Stimulated activated CD4-positive, alpha-beta T cell treated with anti-CD3 and anti-CD28 coated beads, Interleukin-1b, Interleukin-23, amount 100 ng/mL, for 1 hour (primary cell): ENCODE results near the gene ISYNA1.

Experiments
- DNase-seq, 2 donors: peaks; one replicate each; pipeline ENCODE4 v3.0.0-alpha.2; 2020; ENCODE audit warnings: low read depth in 2 of 2

Gene ISYNA1

DNA sequence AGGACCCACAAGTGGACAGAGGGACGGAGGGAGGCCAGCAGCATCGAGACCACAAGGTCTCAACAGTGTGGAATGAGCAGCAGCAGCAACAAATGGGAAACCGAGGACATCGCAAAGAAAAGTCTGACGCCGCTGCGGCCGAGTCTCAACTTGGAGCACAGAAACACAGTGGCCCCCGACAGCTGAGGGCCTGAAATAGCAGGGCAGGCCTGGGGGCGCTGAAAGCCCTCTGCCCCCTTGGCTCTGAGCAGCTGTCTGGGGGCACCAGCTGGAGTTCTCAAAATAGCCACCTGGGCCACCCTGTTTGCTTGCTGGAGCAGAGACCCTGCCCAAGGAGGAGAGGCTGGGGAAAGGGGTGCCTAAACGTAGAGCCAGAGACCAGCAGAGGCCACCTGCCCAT is 5.9 kb upstream of the ISYNA1 start:
- no peak for DNase-seq

- no peak for DNase-seq
Observed at GRCh38 chr19:18443406-18443805, 5.5 kb upstream of the ISYNA1 start.

DNA sequence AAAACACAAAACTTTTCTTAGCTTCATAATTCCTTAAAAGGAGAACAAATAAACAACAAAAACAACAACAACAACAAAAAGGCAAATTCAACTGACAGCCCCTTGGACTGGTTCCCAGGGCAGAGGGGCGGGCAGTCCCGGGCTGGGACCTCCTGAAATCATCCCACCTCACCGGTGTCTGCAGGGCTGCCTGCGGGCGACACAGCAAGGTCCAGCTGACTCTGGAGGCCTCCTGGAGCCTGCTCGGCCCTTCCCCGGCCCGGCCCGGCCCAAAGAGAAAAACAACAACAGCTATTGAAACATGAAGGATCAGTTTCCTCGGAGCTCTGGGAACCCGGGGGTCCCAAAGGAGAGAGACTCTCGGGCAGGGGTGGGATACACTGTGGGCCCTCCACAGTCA is 5.0 kb upstream of the ISYNA1 start:
- no peak for DNase-seq

DNA sequence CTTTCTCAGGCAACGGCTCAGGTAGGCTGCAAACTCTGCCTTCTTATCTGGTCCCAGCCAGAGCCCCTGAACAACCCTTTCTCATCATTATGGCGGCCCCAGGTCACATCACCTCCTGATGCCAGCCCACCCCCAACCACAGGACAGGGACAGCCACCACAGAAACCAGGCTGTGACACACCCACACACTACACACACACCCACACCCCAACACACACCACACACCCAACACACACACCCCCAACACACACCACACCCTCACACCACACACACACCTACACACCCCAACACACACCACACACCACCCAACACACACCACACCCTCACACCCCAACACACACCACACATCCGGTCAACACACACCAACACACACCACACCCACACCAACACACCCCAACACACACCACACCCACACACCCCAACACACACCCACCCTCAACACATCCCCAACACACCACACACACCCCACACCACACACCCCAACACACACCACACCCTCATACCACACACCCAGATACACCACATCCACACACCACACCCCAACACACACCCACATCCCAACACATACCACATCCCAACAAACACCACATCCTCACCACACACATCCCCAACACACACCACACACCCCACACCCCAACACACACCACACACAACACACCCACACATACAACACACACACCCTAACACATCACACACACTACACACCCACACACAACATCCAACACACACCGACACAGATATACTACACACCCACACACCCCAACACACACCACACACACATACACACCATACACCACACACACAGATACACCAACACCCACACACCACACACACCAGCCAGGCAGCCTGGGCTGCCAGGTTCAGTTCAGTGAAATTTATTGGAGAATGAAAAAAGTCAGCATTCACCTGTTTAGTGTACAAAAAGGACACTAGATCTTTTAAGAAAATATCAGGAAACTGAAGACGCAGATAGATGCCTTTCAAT is 4.2 kb upstream of the ISYNA1 start:
- DNase-seq: no peak

DNA sequence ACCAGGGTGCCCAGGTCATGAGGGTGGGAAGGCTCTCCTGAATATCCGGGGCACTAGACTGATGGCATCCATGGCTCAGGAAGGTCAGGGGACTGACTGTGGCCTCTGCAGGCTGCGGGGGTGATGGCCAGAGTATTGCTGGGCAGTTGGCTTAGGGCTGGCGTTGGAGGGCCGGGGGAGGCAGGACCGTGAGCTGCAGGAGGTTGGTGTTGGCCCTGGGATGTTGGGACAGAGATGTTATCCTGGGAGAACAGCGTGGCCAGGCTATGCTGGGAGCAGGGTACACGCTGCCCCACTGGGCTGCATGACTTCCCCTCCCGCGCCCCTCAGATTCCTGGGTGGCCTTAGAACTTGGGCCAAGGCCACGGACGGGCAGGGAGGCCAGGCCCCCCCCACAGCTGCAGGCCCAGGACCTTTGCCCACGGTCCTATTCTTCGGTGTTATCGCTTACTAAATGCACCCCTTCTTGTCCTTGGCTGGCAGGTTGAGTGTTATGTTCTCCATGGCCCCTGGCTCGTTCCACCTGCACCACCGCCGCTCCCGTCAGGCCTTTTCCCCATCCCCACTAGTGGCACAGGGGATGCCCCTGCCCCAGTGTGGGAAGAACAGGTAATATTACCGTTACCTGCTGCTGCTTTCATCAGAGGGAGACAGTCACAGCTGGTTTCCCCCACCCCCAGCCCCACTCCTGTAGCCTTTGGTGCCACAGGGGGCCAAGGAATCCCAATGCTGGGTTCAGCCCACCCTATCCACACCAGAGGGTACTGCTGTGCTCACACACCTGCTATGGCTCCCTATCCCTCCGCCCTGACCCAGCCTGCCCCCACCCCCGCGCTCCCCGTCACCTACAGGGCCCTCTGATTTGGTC is 3.2 kb upstream of the ISYNA1 start:
- DNase-seq: no peak

DNA sequence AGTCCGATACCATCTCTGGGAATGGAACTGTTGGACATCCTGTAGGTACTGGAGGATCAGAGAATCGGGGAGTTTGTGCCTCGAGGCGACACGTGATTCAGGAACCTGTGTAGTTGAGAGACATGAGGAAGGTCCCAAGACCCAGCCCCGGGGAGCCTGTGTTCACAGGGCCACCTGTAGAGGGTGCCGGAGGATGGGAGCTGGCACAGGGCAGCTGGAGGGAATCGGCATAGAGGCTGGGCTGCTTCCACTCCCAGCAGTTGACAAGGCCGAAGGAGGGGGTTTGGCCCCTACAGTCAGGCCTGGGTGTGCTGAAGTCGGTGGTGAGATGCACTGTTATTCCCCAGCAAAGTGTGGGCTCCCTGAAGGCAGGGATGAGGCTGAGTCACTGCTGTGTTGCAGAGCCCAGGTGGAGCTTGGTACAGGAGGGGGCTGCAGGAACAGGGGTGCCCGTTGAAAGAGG is 2.5 kb upstream of the ISYNA1 start:
- DNase-seq: no peak

- DNase-seq: no peak
Observed at GRCh38 chr19:18439910-18440237, 1.9 kb upstream of the ISYNA1 start.

- no peak for DNase-seq
Observed at GRCh38 chr19:18439025-18439909, 1.3 kb upstream of the ISYNA1 start.

DNA sequence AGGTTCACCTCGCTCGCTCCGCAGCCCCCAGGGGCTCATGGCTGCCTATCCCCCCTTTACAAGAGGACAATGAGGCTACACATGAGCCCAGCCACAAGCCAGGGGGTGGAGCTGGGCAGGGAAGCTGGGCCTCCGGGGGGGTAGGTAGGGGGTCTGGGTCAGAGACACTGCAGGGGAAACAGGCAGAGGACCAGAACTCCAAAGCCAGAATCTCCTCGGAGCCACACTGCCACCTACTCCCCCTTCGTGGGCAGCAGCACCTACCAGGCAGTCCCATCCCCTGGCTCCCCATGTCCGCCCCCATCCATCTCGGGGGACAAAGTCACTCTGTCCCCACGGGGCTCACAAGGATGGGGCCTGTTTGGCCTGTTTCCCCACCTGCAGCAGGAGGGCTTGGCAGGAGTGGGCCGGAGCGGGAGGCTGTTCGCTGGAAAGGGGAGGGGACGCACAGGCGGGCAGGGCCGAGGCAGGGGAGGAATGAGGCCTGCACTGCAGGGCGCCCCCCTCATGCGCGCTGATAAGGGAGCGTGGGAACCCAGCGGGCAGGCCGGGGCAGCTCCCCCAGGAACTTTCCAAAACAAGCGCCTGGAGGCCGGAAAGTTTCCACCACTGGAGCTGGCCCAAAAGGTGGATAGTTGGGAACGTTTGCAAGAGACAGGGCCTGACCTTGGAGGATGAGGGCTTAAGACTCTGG is 545 bp upstream of the ISYNA1 start:
- DNase-seq: no peak

- peak in 1 of 2 donors; percentile 50 for DNase-seq
Observed at GRCh38 chr19:18436671-18437490, 1.1 kb downstream of the ISYNA1 start.

- no peak for DNase-seq
Observed at GRCh38 chr19:18435842-18436670, 1.9 kb downstream of the ISYNA1 start.

- no peak for DNase-seq
Observed at GRCh38 chr19:18435178-18435841, 2.6 kb downstream of the ISYNA1 start.

GRCh38 chr19:18434411-18435175 is 3.3 kb downstream of the ISYNA1 start:
- no peak for DNase-seq

DNA sequence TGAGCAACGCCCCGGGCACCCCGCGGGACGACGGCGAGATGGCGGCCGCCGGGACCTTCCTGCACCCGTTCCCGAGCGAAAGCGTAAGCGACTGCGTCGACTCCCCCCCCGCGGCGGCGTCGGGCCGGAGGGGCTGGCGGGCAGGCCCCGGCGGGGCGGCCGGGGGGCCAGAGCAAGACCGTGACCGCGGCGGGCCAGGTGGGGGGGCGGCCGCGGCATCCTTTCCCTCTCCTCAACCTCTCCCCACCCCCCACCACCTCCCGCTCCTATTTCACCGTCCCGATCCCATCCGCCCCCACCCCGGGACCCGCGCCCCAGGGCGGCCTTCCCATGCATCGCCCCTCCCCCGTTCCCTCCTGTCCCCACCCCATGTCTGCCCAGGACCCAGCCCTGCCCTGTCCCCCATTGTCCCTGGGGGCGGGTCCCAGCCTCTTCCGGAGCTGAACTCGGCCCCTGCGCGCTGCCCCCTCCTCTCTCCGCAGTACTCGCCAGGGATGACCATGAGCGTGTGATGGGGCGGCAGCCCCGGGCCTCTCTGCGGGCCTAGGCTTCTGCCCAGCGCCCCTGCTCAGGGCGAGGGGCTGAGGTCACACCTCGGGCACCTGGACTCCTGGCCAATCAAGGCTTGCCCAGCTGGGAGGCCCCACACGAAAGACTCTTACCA is 4.1 kb downstream of the ISYNA1 start:
- DNase-seq: no peak

DNA sequence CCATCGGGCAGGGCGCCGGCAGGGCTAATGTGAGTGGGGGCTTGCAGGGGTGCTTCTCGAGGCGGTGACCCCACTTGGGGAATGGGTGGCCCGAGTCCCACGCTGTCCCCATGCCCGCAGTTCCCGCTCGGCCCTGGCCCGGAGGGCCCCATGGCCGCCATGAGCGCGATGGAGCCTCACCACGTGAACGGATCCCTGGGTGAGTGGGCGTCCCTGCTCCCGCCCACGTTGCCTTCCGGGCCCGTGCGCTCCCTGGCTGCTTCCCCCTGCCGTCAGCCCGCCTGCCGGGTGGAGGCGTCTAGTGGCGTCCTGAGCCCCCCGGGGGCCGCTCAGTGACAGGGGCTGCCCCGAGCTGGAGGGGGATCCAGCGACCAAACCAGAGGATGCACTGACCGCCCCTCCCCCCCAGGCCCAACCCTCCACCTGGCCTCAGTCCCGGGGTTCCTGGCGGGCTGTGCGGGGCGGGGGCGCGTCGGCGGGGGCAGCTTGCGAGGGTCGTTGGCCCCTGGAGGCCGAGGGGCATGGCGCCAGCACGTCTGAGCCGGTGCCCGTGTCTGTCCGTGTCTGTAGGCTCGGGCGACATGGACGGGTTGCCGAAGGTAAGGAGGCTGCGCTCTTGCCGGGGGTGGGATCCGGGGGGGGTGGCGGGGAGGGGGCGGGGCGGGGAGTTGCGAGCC is 4.8 kb downstream of the ISYNA1 start:
- no peak for DNase-seq

GRCh38 chr19:18432275-18433014 is 5.5 kb downstream of the ISYNA1 start:
- DNase-seq: no peak
